GM20431 (cell line): Measurements from ENCODE around the gene UROC1.

Experiments used
- in situ Hi-C: fragments of 300-500 bp; cut with MseI, MboI; formaldehyde crosslinking; loops from one replicate; pipeline ENCODE4 v1.15.0; 2020; ENCODE audit warnings: low sequenced_read_pairs; ENCODE audit not compliant: unreplicated experiment

The UROC1 gene

DNA sequence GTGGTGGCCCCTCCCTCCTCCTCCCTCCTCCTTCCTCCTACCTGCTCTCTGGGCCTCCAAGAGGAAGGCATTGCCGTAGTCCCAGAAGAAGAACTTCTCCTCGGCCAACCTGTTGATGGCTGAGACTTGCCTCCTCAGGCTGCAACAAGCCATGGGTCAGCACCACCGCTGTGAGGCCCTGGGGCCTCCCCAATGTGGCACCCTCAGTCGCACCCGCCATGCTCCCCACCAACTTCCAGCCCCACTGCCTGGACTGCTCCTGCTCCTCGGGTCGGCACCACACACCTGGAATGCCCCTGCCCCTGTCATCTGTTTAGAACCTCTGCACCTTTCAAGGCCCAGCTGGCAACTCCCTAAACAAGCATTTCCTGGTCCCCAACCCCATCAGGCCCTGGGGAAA, 17.6 kb downstream of the UROC1 start:
- in situ Hi-C loops: no loop called here

GRCh38 chr3:126499401-126499800, 18.2 kb downstream of the UROC1 start:
- in situ Hi-C loops: no loop called here

GRCh38 chr3:126498929-126499328, 18.6 kb downstream of the UROC1 start:
- in situ Hi-C loops: no loop called here

GRCh38 chr3:126498461-126498860, 19.1 kb downstream of the UROC1 start:
- in situ Hi-C loops: no loop called here

DNA sequence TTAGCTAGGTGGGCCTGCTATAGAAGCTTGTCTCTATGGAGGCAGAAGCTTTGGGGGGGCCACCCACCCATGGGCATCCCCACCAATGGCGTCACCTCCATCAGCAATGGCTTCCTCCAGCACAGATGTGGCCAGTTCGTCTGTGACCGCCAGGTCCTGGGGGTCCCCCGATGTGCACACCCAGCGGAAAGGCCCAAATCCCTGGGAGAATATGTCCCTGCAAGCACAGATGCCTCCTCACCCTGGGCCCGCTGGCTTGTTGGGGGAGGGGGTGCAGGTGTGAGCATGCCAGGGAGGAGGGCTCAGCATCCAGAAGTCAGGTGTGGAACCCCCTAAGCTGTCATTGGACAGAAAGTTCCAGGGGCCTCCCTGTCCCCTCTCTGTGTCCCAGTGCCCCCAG, 19.6 kb downstream of the UROC1 start:
- in situ Hi-C loops: no loop called here

- in situ Hi-C loops: no loop called here
These were observed 20.4 kb downstream of the UROC1 start for GRCh38 chr3:126496894-126497850.

DNA sequence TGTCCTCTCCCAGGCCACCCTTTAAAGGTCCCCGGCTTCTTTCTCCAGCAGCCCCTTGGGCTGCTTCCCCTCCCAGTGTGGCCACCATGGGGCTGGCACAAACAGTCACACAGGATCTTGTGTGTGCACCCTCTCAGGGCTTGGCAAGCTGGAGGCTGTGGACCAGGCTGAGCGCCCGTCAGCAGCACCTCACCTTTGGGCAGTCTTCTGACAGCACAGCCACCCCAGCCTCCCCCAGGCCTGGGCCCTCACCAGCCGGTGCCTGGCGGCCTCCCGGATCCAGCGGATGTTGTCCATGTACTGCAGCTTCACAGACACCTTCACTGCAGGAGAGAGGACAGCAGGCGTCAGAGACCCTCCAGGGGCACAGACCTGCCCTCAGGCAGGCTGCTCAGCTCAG, 21.8 kb downstream of the UROC1 start:
- in situ Hi-C loops: no loop called here

DNA sequence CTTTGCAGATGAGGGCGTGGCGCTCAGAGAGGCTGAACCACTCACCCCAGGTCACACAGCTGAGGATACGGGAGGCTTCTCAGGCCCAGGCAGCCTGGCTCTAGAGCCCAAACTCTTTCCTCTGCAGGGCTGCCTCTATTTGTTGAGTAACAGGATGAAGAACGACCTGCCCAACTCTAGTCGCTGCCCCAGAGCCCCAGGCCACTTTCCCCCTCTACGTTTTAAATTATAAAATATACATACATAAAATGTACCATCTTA, 22.7 kb downstream of the UROC1 start:
- in situ Hi-C loops: no loop called here

DNA sequence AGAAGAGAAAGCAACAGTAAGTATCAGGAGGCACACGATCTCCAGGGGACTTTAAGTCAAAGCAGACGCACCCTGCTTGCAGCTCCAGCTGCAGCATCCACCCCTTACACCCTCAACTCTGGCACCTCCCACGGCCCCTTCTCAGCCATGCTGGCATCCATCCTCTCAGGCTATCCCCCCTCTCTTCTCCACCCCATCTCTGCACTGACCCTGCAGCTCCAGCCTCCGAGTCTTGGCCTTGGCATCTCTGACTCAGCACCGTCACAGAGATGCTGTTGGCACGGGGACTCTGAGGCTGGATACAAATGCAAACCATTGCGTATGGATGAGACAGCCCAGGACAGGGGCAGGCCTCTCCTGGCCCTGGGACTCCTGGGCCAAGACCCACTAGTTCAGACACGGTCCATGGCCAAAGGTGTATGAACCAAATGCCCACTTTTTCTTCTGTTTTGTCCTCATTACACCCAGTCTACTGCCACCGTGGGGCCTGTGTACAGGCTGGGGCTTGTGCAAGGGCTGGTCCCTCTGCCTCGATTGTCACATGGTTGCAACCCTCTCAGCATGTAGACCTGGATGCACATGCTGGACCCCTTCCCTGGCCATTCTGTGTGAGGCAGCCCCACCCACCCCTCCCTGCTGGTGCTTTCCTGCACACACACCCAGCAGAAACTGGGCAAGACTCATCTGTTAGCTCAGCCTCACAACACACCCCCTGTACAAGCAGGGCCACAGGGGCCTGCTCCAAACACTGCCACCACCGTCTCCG, 23.2 kb downstream of the UROC1 start:
- in situ Hi-C loops: no loop called here

- in situ Hi-C loops: no loop called here
These were observed 23.8 kb downstream of the UROC1 start for GRCh38 chr3:126493739-126494138.

GRCh38 chr3:126493051-126493450, 24.5 kb downstream of the UROC1 start:
- in situ Hi-C loops: no loop called here

DNA sequence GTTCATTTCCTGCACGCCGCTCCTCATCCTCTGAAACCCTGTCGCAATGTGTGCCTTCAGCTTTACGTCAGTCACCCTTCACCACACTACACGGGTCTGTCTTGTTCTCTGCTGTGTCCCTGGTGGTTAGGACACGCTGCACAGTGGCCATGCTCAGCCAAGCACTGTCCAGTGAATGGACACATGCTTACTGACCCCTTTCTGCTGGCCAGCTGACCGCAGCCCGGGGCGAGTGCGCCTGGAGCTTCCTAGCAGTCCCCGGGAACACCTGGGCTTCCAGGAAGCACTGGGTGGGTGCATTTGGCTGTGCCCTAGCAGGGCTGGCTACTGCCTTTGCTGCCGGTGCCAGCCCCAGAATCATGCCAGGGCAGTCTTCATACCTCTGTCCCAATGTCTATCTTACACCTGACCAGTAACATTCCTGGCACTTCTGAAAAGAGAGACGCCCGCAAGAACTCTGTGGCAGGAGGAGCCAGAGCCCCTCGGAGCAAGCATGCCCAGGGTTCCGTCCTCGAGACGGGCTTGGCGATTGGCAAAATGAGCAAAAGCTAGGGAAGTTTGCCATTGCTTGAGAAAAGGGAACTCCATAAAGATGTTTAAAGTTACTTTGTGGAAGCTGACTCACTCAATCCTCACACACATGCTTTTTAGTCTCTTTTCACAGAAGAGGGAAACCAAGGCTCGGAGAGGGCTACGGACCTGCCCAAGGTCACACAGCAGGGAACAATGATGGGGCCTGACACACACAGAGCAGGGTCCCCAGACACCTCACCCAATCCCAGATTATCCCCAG, 26.2 kb downstream of the UROC1 start:
- in situ Hi-C loops: no loop called here

GRCh38 chr3:126490619-126491018, 27.0 kb downstream of the UROC1 start:
- in situ Hi-C loops: no loop called here

DNA sequence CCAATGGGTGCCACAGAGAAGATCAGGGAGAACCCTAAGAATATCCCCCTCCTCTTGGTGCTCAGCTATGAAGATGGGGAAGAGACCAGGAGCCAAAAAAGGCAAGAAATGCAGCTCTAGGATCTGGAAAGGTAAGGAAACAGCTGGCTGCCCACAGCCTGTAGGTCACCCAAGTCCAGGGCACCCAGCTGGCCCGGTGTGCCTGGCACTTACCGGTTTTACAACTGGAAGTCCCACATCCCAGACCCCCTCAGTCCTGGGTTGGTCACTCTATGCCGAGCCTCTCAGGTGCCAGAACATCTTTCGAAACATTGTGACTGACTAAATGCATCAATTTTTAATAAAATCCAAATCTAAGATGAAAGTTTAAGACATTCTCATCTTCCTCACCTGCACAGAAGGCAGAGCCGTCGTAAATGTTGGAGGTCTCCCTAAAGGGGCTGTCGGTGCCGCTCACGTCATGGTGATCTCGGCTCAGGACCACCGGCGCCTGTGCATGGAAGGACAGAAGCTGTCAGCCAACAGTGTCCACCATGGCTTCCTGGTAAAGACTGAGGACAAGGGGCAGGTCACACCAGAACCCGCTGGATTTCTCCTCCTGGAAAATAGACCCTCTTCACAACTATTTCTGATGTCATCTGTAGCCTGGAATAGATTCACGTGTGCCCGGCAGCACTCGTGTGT, 28.5 kb downstream of the UROC1 start:
- in situ Hi-C loops: no loop called here

- in situ Hi-C loops: no loop called here
These were observed 29.4 kb downstream of the UROC1 start for GRCh38 chr3:126488185-126488584.

GRCh38 chr3:126487151-126487771, 30.3 kb downstream of the UROC1 start:
- in situ Hi-C loops: no loop called here

DNA sequence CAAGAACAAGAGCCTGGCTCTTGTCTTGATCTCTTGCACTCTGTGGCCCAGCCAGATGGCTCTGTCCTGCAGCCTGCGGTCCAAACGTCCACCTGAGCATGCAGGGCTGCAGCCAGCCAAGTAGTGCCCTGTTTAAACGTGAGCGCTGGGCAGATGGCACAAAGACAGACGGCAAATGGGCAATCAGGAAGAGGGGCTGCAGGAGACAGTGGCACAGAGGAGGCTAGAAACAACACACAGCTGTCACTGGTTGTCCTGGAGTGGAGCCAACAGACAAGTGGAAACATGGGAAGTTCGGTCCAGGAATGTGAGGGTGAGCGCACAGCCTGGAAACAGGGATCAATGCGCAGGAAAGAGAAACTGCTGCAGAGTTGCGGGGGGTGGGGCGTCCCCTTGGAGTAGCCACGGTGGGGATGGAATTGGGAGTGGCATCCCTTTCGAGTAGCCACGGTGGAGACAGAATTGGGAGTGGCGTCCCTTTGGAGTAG, 31.2 kb downstream of the UROC1 start:
- in situ Hi-C loops: no loop called here

- in situ Hi-C loops: no loop called here
These were observed 31.6 kb downstream of the UROC1 start for GRCh38 chr3:126485956-126486355.

- in situ Hi-C loops: no loop called here
These were observed 32.2 kb downstream of the UROC1 start for GRCh38 chr3:126485176-126485897.
